HG02981 (cell line): ENCODE measurements around the gene OR5B2.
"Not testable (repeated sequence)": the region's sequence is repeated elsewhere in the genome, so short reads cannot be mapped to it uniquely, and the experiment has no call there.

Experiments used
- ATAC-seq: cut with Tn5 transposase; IDR thresholded peaks from one replicate; pipeline ENCODE4 v1.9.1; 2021; ENCODE audit warnings: mild to moderate bottlenecking, moderate library complexity; ENCODE audit not compliant: unreplicated experiment

OR5B2 gene

GRCh38 chr11:58428021-58428420 is at the start of gene OR5B2:
OR5B2 (minus strand) TSS chr11:58428121; CDS start chr11:58423261, 4,860 bp downstream.
- no peak for ATAC-seq

DNA sequence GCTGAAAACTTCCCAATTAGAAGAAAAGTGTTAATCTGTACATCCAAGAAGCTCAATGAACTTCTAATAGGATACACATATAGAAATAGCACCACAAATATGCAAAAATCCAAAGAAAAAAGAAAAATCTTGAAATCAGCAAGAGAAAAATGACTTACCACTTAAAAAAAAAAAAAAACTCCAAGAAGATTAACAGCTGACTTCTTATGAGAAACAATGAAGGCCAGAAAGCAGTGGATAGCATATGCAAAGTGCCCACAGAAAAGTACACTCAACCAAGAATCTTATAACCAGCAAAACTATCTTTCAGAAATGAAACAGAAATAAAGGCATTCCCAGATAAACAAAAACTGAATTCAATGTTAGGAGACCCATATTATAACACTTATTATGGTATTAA is 44.0 kb upstream of the OR5B2 start:
- ATAC-seq, result no peak

- no peak for ATAC-seq
Measured at GRCh38 chr11:58466293-58466692, 38.4 kb upstream of the OR5B2 start.

DNA sequence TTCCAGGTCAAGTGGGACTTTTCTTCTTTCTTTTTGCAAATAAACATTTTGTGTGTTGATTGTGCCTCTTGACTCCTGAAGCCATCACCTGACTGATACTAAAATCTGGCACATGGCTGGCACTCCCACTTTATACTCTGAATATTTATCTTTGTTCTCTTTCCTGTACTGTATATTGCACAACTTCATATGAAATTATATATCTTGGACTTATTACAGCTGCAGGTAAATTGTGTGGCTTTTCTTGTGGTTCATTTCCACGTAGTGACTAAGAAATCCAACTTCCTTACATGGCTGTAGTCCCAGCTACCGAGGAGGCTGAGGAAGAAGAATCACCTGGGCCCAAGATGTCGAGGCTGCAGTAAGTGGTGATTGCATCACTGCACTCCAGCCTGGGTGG is 37.8 kb upstream of the OR5B2 start:
- no peak for ATAC-seq

DNA sequence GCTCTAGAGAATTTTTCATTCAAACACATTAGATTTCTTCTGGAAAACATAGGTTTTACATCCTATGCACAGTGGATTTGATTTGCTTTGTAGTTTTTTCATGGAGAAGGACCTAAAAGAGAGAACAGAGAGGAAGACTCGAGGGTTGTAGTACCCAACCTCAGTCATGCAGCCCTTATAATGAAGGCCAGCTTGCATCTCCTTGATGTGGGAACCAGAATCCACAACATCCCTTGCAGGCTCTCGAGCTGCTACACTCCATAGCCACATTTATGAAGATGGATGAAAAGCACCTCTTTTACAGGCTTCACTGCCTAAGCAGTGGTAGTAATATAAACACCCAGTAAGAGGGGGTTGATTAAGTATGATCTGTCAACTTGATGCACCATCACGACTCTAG is 23.7 kb upstream of the OR5B2 start:
- no peak for ATAC-seq

DNA sequence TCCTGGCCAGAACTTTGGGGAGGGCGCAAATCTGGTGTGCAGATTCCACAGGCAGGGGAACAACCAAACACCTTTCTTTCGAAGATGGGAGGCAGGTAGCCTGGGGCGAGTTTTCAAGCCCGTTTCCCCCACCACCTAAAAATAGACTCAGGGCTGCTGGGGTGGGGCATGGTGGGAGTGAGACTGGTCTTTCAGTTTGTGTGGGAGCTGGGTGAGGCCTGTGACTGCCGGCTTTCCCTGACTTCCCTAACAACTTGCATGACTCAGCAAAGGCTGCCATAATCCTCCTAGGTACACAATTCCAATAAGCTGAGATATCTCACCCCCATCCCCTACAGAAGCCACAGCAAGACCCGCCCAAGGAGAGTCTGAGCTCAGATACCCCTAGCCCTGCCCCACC is 18.4 kb upstream of the OR5B2 start:
- no peak for ATAC-seq

DNA sequence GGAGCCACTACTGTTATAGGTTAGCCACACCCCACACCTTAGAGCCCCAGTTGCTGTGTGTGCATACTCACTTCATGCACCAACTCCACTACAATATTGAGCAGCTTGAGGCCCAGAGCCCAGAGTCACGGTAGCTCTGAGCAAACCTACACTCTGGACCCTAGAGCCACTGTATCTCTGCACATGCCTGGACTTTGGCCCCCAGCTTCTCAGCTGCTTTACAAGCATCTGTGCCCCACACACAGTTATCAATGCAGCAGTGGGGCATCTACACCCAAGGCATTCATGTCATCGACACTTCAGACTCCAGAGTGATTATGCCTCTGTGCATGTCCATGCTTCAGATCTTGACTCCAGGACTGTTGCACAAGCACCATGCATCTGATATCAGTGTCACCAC is 16.4 kb upstream of the OR5B2 start:
- no peak for ATAC-seq

DNA sequence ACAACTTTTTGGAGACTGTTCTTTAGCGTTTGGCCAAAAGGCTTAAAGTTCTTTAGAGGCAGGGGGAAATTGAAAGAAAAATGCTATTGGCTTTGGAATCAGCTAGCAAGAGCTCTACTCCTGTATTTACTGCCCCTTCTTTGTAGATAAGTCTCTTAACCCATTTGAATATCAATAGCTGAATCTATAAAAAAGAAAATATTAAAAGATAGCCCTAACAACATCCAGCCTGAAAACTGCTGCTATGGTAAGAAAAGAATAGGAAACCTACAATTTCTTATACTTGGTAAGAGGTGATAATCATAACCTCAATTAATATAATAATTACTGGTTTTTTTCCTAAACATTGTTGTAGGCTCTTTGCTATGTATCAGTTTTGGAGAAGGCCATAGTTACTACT is 14.2 kb upstream of the OR5B2 start, which contains the start of gene OR5B12:
Gene OR5B12 (minus strand): TSS at position 101 of the 400 bp plus-strand sequence. CDS start 2,085 bp downstream, outside the sequence.
- ATAC-seq, result no peak

- ATAC-seq, result no peak
Measured at GRCh38 chr11:58438486-58438885, 10.6 kb upstream of the OR5B2 start.

- ATAC-seq, result no peak
Measured at GRCh38 chr11:58434217-58434616, 6.3 kb upstream of the OR5B2 start.

DNA sequence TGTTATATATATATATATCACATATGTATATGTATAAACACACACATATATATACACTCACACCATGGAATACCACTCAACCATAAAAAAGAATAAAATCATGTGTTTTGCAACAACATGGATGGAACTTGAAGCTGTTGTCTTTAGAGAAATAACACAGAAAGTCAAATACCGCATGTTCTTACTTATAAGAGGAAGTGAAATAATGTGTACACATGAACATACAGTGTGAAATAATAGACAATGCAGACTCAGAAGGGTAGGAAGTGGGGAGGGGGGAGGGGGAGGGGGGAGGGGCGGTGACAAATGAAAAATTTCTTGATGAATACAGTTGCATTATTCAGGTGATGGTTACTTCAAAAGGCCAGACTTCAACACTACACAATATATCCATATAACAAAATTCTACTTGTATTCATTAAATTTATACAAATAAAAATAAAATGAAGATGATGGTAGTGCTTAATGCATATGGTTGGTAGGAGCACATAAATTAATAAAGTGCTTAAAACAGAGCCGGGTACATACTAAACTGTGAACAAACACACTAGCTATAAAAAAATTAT is 5.8 kb upstream of the OR5B2 start:
- ATAC-seq, result peak; percentile 78

GRCh38 chr11:58429273-58429672 is 1.4 kb upstream of the OR5B2 start:
- no peak for ATAC-seq

GRCh38 chr11:58406774-58407173 is 21.1 kb downstream of the OR5B2 start, which contains the start of gene OR5B3:
OR5B3 (minus strand) TSS chr11:58406874; CDS start chr11:58403409, 3,465 bp downstream.
- ATAC-seq, result no peak

GRCh38 chr11:58399622-58400021 is 28.3 kb downstream of the OR5B2 start:
- ATAC-seq, result not testable (repeated sequence)

DNA sequence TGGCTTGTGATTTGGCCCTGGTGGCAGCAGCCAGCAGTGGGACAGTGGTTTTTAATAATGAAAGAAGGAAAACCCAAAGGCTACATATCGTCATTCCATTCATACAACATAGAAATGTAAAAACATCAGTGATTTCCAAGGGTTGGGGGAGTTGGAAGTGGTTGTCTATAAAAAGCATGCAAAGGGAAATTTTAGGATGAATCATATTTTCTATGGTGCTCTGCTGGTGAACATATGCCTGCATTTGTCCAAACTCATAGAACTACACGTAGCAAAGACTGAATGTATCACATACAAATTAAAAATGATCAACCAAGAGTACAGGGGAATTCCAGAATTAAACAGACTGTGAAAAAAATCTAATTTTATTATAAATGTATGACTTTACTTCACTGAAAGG is 32.3 kb downstream of the OR5B2 start:
- ATAC-seq, result no peak

GRCh38 chr11:58394195-58394594 is 33.7 kb downstream of the OR5B2 start:
- no peak for ATAC-seq

DNA sequence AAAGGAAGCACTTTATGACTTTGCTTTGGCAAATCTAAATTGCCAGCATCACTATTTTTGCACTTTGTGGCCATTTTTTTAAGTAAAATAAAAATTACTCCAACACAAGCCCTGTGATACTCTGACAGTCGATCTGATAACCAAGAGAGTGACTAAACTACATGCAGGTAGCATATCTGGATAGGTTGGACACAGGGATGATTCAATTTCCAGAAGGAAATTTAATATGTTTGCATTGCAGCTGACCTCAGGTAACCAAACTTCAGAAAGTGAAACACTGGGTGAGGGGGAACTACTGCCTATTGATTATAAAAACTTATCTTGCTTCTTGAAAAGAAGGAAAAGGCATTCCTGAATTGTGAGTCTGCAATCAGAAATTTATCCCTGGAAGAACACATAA is 35.2 kb downstream of the OR5B2 start:
- ATAC-seq, result no peak

GRCh38 chr11:58391879-58392278 is 36.0 kb downstream of the OR5B2 start:
- ATAC-seq, result no peak

DNA sequence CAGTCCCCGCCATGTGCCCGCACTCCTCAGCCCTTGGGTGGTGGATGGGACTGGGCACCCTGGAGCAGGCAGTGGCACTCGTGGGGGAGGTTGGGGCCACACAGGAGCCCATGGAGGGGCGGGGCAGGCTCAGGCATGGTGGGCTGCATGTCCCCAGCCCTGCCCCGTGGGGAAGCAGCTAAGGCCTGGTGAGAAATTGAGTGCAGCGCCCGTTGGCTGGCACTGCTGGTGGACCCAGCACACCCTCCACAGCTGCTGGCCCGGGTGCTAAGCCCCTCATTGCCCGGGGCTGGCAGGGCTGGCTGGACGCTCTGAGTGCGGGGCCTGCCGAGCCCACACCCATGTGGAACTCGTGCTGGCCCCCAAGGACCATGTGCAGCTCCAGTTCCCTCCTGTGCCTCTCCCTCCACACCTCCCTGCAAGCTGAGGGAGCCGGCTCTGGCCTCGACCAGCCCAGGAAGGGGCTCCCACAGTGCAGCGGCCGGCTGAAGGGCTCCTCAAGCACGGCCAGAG is 37.3 kb downstream of the OR5B2 start:
- no peak for ATAC-seq
